GM21576 (cell line): ENCODE results near the gene MYO1B.

Experiments used
- ATAC-seq: cut with Tn5 transposase; IDR thresholded peaks from one replicate; pipeline ENCODE4 v1.9.1; 2021; ENCODE audit warnings: mild to moderate bottlenecking, moderate library complexity; ENCODE audit not compliant: unreplicated experiment

Gene MYO1B

GRCh38 chr2:191225690-191226089, 19.5 kb upstream of the MYO1B start:
- no peak for ATAC-seq

GRCh38 chr2:191226196-191226595, 19.0 kb upstream of the MYO1B start:
- no peak for ATAC-seq

- ATAC-seq: no peak
These were observed 16.9 kb upstream of the MYO1B start for GRCh38 chr2:191228333-191228732.

- no peak for ATAC-seq
These were observed 16.3 kb upstream of the MYO1B start for GRCh38 chr2:191228861-191229260.

- no peak for ATAC-seq
These were observed 15.0 kb upstream of the MYO1B start for GRCh38 chr2:191230174-191230573.

GRCh38 chr2:191231995-191232394, 13.2 kb upstream of the MYO1B start:
- no peak for ATAC-seq

- no peak for ATAC-seq
These were observed 11.7 kb upstream of the MYO1B start for GRCh38 chr2:191233533-191233932.

GRCh38 chr2:191234376-191234775, 10.8 kb upstream of the MYO1B start:
- ATAC-seq: no peak

- ATAC-seq: no peak
These were observed 4.3 kb upstream of the MYO1B start for GRCh38 chr2:191240871-191241270.

GRCh38 chr2:191241418-191241817, 3.8 kb upstream of the MYO1B start:
- ATAC-seq: no peak

- no peak for ATAC-seq
These were observed 2.0 kb upstream of the MYO1B start for GRCh38 chr2:191243154-191243553.

- ATAC-seq: no peak
These were observed 854 bp upstream of the MYO1B start for GRCh38 chr2:191244350-191244749.

GRCh38 chr2:191245869-191246531, 796 bp downstream of the MYO1B start:
- ATAC-seq: no peak

- ATAC-seq: no peak
These were observed 1.7 kb downstream of the MYO1B start for GRCh38 chr2:191246820-191247380.

GRCh38 chr2:191247381-191248057, 2.3 kb downstream of the MYO1B start:
- ATAC-seq: no peak

GRCh38 chr2:191249156-191249813, 4.1 kb downstream of the MYO1B start:
- no peak for ATAC-seq

- ATAC-seq: no peak
These were observed 5.2 kb downstream of the MYO1B start for GRCh38 chr2:191250400-191250799.

- no peak for ATAC-seq
These were observed 5.8 kb downstream of the MYO1B start for GRCh38 chr2:191250986-191251385.

- no peak for ATAC-seq
These were observed 7.5 kb downstream of the MYO1B start for GRCh38 chr2:191252699-191253098.

GRCh38 chr2:191253476-191253875, 8.3 kb downstream of the MYO1B start:
- no peak for ATAC-seq

- no peak for ATAC-seq
These were observed 10.1 kb downstream of the MYO1B start for GRCh38 chr2:191255271-191255670.

- ATAC-seq: no peak
These were observed 10.6 kb downstream of the MYO1B start for GRCh38 chr2:191255756-191256312.
